Erythroblast (primary cell): ENCODE data around the gene C8B.

Source experiments
- DNase-seq, 2 experiments: peaks; one replicate each; lab custom pipeline; 2025; lab: John Stamatoyannopoulos, UW
- GATA1 ChIP-seq: IDR thresholded peaks from 2 replicates; pipeline ENCODE4 v1.6.1; 2011; ENCODE audit warnings: low read depth, mild to moderate bottlenecking, control low read depth, low read length, moderate library complexity
- POLR2A ChIP-seq: IDR thresholded peaks from 2 replicates; pipeline ENCODE4 v1.6.1; 2011; ENCODE audit warnings: mild to moderate bottlenecking, low read length

Gene C8B

DNA sequence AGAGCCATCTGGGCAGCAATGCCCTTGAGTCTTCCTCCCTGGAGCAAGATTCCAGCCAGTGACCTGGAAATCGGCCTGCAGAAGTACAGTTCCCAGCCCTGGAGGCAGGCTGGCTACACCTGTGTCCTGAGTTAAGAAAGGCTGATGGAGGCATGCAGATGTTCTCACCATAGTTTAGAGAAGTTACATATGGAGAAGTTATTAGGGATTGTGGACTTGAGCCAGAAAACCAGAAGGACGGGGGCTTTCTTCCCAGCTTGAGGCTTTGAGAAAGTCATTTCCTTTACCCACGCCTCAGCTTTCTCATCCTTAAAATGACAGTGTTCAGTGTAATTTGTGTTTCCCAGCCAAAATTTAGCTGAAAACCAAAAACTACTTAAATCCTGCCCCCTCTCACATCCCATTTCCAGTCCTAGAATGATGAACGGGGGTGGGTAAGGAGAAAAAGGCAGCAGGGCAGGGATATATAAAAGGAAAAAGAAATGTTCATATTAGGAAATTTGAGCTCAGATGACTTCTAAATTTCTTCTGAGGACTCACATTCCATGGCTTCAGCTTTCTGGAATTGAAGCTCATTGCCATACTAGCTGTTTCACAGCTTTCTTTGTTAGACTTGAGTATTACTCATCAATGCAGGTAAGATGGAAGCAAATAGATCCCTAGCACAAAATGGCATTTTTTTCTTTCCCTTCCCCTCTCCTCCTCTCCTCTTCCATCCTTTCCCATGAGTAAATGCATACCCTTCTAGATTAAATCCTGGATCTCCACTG lies 14.4 kb upstream of the C8B start:
- no peak for DNase-seq

DNA sequence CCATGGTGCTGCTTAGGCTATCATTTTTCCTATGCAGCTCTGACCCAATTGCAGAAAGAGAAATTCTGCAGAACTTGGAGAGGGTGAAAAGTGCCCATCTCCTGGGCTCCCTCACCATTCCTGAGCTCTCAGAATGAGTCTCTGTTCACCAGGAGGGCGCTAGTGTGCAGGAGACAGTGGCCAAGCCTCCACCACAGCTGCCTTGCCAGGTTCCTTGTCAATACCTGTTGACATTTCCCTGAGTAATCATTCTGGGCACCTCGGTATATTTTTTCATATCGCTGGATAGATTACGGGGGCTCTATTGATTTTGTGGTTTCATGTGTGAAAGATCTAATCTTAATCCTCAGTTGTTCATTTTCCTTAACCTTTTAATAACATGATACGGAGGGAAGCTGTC lies 13.0 kb upstream of the C8B start:
- TF ChIP-seq POLR2A: no peak
- TF ChIP-seq GATA1: no peak
- no peak for DNase-seq

More for the DNA sequence above, 14.4 kb upstream of the C8B start:
- TF ChIP-seq GATA1 (no peak), POLR2A (no peak)

DNA sequence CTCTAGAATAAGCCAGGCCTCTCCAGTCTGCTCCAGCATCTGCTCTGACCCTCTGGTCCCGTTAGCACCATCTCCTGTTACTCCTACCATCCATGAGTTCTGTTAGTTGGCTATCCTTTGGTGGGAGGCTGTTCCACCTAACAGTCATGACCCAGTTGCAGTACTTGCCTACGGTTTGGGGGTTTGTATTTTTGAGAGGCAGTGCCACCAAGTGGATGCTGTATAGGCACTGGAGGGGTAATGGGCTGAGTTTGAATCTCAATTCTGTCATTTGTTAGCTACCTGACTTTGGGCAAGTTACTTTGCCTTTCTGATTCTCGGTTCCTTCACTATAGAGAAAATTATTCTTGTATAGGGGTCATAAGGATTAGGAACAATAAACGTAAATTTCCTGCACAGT lies 12.1 kb upstream of the C8B start:
- TF ChIP-seq POLR2A (no peak), GATA1 (no peak)
- no peak for DNase-seq

DNA sequence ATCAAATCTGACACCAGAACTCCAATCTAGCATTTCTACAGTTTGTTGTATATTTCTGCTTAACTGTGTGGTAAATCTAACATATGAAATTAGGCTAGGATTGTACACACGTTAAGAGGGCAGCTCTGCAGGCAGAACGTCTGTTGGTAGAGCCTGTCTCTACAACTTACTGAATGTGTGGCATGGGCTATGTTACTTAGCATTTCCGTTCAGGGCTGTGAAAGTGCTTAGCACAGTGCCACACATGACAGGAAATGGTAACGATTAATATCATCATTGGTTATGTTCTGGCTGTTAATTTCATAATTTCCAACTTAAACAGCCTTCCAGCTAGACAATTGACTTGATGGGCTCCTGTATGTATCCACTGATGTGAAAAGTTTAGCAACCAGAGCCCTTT lies 9.6 kb upstream of the C8B start:
- DNase-seq: no peak
- TF ChIP-seq POLR2A (no peak), GATA1 (no peak)

DNA sequence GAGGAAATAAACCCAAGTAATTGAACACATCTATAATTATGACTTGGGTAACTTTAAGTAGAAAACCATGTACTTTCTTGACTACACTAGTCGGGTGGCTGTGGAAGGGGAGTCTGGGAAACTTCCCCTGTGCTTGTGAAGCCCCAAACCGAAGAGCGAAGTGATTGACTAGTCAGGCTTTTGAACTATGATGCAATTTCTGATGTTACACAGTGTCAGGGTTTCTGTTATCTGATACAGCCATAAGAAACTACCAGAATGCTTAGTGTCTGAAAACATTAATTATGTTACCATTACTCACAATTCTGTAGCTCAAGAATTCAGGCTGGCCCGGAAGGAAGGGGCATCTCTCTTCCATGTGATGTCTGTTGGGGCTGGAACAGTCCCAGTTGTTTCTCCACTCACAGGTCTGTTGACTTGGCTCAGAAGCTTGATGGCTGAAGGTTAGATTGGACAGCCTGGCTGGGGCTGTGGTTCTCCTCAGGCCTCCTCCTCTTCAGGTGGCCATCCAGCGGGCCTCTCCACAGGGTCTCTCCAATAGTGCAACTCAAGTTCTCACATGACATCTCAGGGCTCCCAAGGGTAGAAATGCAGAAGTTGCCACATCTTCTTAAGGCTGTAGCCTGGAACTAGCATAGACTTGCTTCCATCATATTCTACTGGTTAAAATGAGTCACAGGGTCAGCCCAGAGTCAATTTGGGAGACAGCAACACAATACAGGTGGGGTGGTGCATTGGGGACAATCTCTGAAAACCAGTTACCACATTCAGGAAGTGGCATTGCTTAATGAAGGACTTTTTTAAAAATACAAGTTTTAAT lies 8.3 kb upstream of the C8B start:
- TF ChIP-seq POLR2A: no peak
- TF ChIP-seq GATA1: no peak
- no peak for DNase-seq

DNA sequence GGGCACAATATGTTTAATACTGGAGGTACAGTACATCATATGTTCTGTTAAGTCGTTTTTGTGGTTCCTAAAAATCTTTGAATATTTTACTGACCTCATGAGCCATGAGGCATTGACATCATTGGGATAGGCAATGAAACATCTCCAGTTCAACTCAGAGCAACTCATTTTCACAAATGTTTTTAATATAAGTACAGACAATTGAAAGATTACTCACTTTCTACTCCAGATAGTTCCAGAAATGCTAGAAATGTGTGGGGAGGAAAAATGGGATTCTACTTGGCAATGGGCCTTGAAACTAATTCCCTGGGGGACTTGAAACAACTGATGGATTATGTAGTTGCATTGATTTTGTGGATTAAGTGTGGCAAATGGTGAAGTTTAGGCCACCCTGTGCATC lies 7.2 kb upstream of the C8B start:
- TF ChIP-seq POLR2A (no peak), GATA1 (no peak)
- no peak for DNase-seq

DNA sequence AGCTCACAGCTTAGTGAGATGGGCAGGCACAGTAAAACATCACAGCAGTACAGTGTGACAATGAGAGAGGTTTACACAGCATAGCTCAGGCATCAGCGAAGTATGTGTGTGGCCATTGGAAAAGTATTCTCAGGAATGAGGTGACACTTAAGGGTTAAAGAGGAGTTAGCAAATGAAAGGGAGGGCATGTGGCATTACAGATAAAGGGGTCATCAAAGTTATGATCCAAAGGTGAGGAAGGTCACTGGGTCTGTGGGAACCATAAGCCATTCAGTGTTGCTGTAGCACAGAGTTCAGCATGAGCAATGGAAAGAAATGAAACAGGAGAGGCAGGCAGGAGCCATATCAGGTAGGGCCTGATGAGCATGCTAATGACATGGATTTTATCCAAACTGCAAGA lies 4.5 kb upstream of the C8B start:
- DNase-seq: no peak
- TF ChIP-seq GATA1: no peak
- no peak for TF ChIP-seq POLR2A

DNA sequence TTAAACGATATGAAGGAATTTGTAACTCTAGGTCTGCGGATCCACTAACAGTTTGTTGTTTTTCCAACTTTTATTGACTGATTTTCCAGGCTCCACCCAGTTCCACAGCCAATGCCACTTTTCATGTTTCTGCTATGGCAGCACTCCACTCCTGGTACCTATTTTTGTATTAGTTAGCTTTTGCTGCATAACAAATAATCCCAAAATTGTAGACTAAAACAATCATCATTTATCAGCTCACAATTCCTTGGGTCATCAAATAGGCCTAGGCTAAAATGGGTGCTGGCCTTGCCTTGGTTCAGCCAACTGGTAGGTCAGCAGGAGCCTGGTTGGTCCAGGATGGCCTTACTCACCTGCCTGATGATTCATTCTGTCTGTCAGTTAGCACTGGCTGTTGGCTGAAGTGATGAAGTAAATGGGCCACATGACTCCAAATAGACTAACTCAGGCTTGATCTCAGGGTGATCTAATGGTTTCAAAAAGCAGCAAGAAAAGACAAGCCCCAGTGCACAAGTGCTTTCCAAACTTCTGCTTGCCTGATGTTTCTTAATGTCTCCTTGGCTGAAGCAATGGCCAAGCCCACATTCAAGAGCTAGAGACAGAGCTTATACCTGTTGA lies 3.2 kb upstream of the C8B start:
- DNase-seq: no peak
- TF ChIP-seq GATA1 (no peak), POLR2A (no peak)

DNA sequence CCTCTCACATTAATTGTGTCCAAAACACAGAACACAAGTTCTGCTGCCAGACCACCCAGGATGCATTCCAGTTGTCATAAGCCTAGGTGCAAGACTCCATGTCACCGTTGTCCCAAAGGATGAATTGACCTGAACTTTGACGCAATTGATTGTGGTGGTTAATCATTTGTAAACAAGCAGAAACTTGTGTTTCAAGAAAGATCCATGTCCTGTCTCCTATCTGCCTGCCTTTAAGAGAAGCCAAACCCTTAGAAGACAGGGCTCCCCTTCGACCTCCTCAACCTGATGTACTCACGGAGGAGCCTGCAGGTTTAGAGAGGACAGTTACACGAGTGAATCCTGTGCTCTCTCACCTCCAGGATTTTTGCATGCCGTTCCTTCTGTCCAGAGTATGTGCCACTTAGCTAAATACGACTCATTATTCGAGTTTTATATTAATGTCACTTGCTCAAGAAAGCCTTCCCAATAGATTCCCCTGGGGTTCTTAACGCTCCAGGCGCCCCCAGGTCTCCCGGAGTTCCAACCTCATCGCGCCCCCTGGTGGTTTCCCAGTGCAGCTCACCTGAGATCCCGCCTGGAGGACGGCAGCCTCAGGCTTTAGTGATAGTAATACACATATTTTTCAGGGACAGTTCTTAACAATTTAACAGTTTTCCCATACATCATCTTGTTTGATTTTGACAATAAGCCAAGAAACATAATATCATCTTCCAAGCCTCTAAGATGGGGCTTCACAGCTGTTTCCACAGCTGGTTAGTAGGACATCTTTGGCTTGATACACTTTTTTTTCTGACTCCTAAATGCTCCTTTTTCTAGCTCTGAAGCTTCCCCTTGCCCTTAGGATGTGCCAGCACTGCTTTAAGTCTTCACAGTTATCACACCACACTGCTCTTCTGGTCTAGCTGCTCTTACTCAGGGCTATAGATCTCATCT lies 2.4 kb upstream of the C8B start:
- TF ChIP-seq POLR2A: no peak
- no peak for TF ChIP-seq GATA1
- peak; percentile 2 to 25 for DNase-seq

DNA sequence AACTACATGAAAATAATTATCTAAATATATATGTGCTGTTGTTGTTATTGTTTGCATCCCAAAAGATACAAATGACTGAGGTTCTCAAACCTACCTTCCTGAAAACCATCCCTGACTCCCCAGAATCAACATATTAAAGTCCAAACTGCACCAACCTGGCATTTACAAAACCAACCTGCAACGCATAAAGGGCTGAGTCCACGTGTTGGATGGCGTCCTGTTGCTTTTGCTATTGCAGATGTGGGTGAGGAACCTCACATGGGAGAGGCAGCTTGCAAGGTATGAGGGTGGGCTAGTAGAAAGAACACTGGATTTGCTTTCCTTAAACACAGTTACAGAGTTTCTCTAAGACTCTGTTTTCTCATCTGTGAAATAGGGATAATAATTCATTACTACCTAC lies 1.5 kb upstream of the C8B start:
- no peak for DNase-seq
- TF ChIP-seq POLR2A: no peak

DNA sequence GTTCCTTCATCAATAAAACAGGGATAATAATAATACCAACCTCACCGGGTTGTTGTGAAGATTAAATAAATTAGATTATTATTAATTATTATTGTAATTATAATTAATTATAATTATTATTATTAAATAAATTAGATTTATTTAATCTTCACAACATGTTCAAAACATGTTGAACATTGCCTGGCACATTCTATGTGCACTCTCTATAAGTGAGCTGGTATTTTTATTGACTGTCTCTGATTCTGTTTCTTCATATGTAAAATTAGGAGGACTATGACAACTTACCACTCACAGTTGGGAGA lies 834 bp upstream of the C8B start:
- TF ChIP-seq POLR2A: no peak
- TF ChIP-seq GATA1: no peak
- no peak for DNase-seq

DNA sequence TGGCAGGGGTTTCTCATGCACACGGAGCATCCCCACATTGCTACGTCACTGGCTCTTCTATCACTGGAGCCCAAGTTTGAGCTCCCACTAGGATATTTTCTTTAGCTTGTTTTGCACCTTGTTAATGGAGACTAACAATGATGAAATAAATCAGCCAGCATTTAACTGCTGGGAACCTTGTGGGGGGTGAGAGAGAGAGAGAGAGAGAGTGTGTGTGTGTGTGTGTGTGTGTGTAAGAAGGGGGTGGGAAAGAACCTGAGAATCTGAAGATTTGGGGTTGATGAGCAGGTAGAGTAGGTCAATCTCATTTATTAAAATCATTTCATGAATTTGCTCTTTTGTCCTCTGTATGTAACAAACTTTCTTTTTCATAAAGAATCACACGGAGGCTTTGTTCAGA lies 624 bp downstream of the C8B start:
- DNase-seq: no peak
- TF ChIP-seq POLR2A (no peak), GATA1 (no peak)

DNA sequence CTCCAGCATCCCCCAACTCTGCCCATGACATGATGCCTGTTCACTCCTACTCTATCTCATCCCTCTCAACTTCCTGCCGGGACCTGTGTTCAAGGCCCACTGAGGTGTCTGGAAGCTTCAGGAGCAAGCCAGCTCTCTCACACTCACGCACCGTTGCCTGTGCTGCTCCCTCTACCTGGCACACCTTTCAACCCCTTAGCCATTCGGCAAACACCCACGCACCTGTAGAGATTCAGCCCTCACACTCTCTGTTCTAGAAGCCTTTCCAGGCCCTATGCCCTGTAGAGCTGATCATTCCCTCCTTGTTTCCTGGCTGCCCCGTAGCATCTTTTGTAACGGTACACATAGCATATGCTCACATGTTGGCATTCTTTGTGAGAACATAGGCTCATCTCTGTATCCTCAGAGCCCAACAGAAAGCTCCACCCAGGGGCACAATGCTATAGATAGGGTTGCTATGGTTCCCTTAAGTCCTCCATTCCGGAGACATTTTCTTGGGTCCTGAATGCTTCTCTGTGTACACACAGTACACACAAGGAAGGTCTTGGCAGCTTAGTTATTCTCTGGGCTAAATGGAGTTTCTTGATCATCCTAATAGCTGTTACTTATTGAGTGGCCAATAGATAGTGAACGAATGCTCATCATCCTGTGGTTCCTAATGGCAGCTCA lies 1.3 kb downstream of the C8B start:
- DNase-seq: no peak
- no peak for TF ChIP-seq POLR2A

DNA sequence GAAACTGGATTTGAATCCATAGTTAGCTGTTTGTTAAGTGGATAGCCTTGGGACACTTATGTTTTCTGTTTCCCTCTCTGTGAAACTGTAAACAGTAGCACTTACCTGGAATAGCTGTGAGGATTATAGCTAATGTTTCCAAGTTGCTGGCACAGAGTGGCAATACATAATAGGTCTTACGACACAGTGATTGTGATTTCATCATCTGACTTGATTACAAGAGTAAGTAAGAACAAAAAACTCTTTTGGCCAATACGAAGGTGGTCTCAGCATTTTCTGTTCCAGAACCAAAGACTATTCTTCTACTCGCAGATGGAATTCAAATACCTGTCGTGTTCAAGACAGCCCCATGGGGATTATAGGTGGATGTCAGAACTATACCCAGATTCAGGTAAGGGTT lies 2.1 kb downstream of the C8B start:
- TF ChIP-seq POLR2A: no peak
- TF ChIP-seq GATA1: no peak
- DNase-seq: no peak
